Stimulated activated CD8-positive, alpha-beta memory T cell treated with anti-CD3 and anti-CD28 coated beads, Interleukin-4, amount 100 ng/mL, for 1 hour (primary cell): Measurements from ENCODE around the gene MYH8.

Experiments used
- DNase-seq, 2 donors: peaks; one replicate each; pipeline ENCODE4 v3.0.0-alpha.2; 2020; ENCODE audit warnings: low read depth in 2 of 2, low spot score in 1 of 2

The MYH8 gene

GRCh38 chr17:10384175-10384574, 37.6 kb downstream of the MYH8 start:
- DNase-seq: no peak

- no peak for DNase-seq
These were observed 40.9 kb downstream of the MYH8 start for GRCh38 chr17:10380631-10381408.

- no peak for DNase-seq
These were observed 48.8 kb downstream of the MYH8 start, which contains the start of gene MYH13 for GRCh38 chr17:10372906-10373305. Gene MYH13, minus strand, starts transcription at chr17:10373006. Its CDS starts 8,476 bp downstream, at chr17:10364530.

GRCh38 chr17:10370016-10370608, 51.6 kb downstream of the MYH8 start:
- DNase-seq: no peak

GRCh38 chr17:10369239-10369638, 52.5 kb downstream of the MYH8 start:
- DNase-seq: no peak

- no peak for DNase-seq
These were observed 53.2 kb downstream of the MYH8 start for GRCh38 chr17:10368561-10368960.

GRCh38 chr17:10360578-10360977, 61.2 kb downstream of the MYH8 start:
- DNase-seq: no peak

- DNase-seq: peak in 1 of 2 donors; percentile 9
These were observed 64.0 kb downstream of the MYH8 start for GRCh38 chr17:10357768-10358167.

GRCh38 chr17:10354651-10355050, 67.1 kb downstream of the MYH8 start:
- no peak for DNase-seq

GRCh38 chr17:10352893-10353292, 68.9 kb downstream of the MYH8 start:
- no peak for DNase-seq

- DNase-seq: no peak
These were observed 72.3 kb downstream of the MYH8 start for GRCh38 chr17:10349403-10349802.

GRCh38 chr17:10344816-10345215, 76.9 kb downstream of the MYH8 start:
- no peak for DNase-seq
